Common myeloid progenitor, CD34-positive (primary cell): ENCODE data around the gene AGPS.
A peak's percentile ranks its signal among the peaks of the same experiment; 100 is the strongest.
"Not testable (repeated sequence)": the region's sequence is repeated elsewhere in the genome, so short reads cannot be mapped to it uniquely, and the experiment has no call there.

Experiments used
- CTCF ChIA-PET: fragments of 350-600 bp; sonication (Branson Sonifier 250); formaldehyde crosslinking; loops from one replicate; lab custom pipeline; 2021; ENCODE audit warnings: antibody characterized with exemption; lab: Charles Lee
- POLR2A ChIA-PET: fragments of 350-600 bp; sonication (Branson Sonifier 250); formaldehyde crosslinking; loops from one replicate; lab custom pipeline; 2021; ENCODE audit warnings: antibody characterized with exemption; lab: Charles Lee
- DNase-seq, 3 donors: peaks; one replicate each; pipeline versions ENCODE4 v3.0.0 to v3.0.0-alpha.2; 2013
- H3K27ac ChIP-seq, 2 experiments: 1 replicate in 1 of 2; 2 replicates in 1 of 2; pipeline ENCODE4 v1.7.0; 2013; ENCODE audit warnings: inconsistent platforms in 2 of 2, low read length in 2 of 2, mild to moderate bottlenecking in 2 of 2, low read depth in 1 of 2, moderate library complexity in 1 of 2; ENCODE audit not compliant: severe bottlenecking in 2 of 2, insufficient read depth in 1 of 2, poor library complexity in 1 of 2
- H3K27me3 ChIP-seq, 5 experiments: replicated peaks in 2 of 5; 1 replicate in 3 of 5; 2 replicates in 2 of 5; pipeline versions ENCODE4 v1.6.1 to v1.7.0; 2013; ENCODE audit warnings: low read length in 4 of 5, mild to moderate bottlenecking in 2 of 5, moderate library complexity in 2 of 5, inconsistent platforms in 1 of 5; ENCODE audit not compliant: insufficient read depth in 5 of 5, control insufficient read depth in 4 of 5
- H3K36me3 ChIP-seq, 4 experiments: 1 replicate in 2 of 4; 2 replicates in 2 of 4; pipeline versions ENCODE4 v1.6.1 to v1.7.0; 2013; ENCODE audit warnings: low read length in 3 of 4, control low read depth in 1 of 4, mild to moderate bottlenecking in 1 of 4; ENCODE audit not compliant: control insufficient read depth in 4 of 4, insufficient read depth in 4 of 4
- H3K4me1 ChIP-seq, 4 experiments: 1 replicate in 3 of 4; 2 replicates in 1 of 4; pipeline versions ENCODE4 v1.6.1 to v1.7.1; 2013; ENCODE audit warnings: low read length in 3 of 4, mild to moderate bottlenecking in 3 of 4, control low read depth in 1 of 4, inconsistent platforms in 1 of 4, moderate library complexity in 1 of 4; ENCODE audit not compliant: control insufficient read depth in 4 of 4, insufficient read depth in 4 of 4; ENCODE audit errors: control extremely low read depth in 1 of 4
- H3K4me3 ChIP-seq, 7 experiments: 1 replicate in 4 of 7; 2 replicates in 3 of 7; pipeline versions ENCODE4 v1.5.1 to v1.7.0; 2013; ENCODE audit warnings: mild to moderate bottlenecking in 7 of 7, low read length in 6 of 7, moderate library complexity in 6 of 7, inconsistent platforms in 2 of 7, low read depth in 2 of 7, control low read depth in 1 of 7; ENCODE audit not compliant: insufficient read depth in 4 of 7, control insufficient read depth in 1 of 7; ENCODE audit errors: extremely low read depth in 1 of 7
- H3K9me3 ChIP-seq, 5 experiments: 1 replicate in 4 of 5; 2 replicates in 1 of 5; pipeline versions ENCODE4 v1.6.1 to v1.7.1; 2013; ENCODE audit warnings: low read length in 4 of 5, mild to moderate bottlenecking in 2 of 5, inconsistent platforms in 1 of 5, low read depth in 1 of 5, moderate library complexity in 1 of 5; ENCODE audit not compliant: control insufficient read depth in 4 of 5, insufficient read depth in 2 of 5; ENCODE audit errors: control extremely low read depth in 1 of 5
- WGBS: methylation state at CpG from one replicate; pipeline ENCODE4 v1.1.5; 2013; ENCODE audit not compliant: insufficient coverage; 5-methylcytosine and 5-hydroxymethylcytosine counted together

AGPS gene

DNA sequence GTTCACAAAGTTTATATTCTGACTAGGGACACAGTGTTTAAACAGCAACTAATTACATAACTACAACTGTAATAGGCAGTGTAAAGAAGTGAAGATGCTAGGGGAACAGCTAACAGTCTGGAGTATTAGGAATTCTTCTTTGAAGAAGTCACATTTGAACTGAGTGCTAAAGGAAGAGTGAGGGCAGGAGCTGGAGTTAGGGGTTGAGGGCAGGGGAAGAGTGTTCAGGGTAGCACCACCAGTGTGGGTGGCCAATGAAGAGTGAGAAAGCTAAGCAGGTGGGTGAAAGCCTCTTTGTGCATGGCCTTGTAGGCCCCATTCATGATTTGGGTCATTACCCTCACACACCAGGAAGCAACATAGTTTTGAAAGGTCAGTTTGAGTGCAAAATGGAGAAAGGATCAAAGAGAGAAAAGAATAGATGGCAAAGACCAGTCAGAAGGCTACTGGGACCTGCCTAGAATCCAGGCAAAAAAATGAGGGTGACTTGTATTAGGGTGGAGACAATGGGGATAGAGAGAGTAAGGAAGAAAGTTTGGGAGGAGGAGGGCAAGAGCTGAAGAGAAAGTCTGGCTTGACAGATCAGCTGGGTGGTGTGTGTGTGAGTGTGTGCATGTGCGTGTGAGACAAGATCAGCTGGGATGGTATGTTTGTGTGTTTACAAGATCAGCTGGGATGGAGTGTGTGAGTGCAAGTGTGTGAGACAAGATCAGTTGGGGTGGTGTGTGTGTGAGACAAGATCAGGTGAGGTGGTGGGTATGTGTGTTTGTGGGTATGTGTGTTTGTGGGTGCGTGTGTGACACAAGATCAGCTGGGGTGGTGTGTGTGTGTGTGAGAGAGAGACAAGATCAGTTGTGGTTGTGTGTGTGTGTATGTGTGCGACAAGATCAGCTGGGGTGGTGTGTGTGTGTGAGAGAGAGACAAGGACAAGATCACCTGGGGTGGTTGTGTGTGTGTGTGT, 43.6 kb upstream of the AGPS start:
- POLR2A ChIA-PET = interaction anchor here (0.7 kb wide), 1 partner anchor 67 kb away, joined by 3 read pairs; no protein-coding TSS in a partner anchor
- peak overlapping the region; percentile 46 to 69 for H3K27ac ChIP-seq
- H3K9me3 ChIP-seq = no peaks in the 10 kb centered on the region
- peak overlapping the region in 2 of 7 experiments; percentile 17 to 20 for H3K4me3 ChIP-seq
- 89% methylated on average over 3 of the region's 3 CpGs for WGBS
- peaks cover 36 to 75% (median 57%) of the 10 kb centered on the region in 4 experiments for H3K4me1 ChIP-seq
- CTCF ChIA-PET = interaction anchor here (0.5 to 11.0 kb wide), 10 partner anchors 9 to 84 kb away, joined by 3 to 90 read pairs (median 3); no protein-coding TSS in a partner anchor
- no peaks in the 10 kb centered on the region for H3K27me3 ChIP-seq
- no peak for DNase-seq
- H3K36me3 ChIP-seq = no peaks in the 10 kb centered on the region

DNA sequence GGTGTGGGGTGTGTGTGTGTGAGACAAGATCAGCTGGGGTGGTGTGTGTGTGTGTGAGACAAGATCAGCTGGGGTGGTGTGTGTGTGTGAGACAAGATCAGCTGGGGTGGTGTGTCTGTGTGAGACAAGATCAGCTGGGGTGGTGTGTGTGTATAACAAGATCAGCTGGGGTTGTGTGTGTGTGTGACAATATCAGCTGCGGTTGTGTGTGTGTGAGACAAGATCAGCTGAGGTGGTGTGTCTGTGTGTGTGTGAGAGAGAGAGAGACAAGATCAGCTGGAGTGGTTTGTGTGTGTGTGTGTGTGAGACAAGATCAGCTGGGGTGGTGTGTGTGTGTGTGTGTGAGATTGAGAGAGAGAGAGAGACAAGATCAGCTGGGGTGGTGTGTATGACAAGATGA, 41.9 kb upstream of the AGPS start:
- ChIA-PET POLR2A (interaction anchor here (0.7 kb wide), 1 partner anchor 12 kb away, joined by 4 read pairs; no protein-coding TSS in a partner anchor), CTCF (interaction anchor here (0.9 to 11.0 kb wide), 5 partner anchors 9 to 187 kb away, joined by 3 to 90 read pairs (median 3); no protein-coding TSS in a partner anchor)
- H3K4me3 ChIP-seq, H3K36me3 ChIP-seq, H3K9me3 ChIP-seq, H3K27me3 ChIP-seq, DNase-seq: not testable (repeated sequence)
- peaks cover 36 to 81% (median 59%) of the 10 kb centered on the region in 4 experiments for H3K4me1 ChIP-seq
- 71% methylated on average over 1 of the region's 1 CpG for WGBS
- H3K27ac ChIP-seq = peak overlapping the region; percentile 36 to 57

DNA sequence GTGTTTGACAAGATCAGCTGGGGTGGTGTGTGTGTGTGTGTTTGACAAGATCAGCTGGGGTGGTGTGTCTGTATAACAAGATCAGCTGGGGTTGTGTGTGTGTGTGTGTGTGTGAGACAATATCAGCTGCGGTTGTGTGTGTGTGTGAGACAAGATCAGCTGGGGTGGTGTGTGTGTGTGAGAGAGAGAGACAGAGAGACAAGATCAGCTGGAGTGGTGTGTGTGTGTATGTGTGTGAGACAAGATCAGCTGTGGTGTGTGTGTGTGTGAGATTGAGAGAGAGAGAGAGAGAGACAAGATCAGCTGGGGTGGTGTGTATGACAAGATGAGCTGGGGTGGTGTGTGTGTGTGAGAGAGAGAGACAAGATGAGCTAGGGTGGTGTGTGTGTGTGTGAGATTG, 41.5 kb upstream of the AGPS start:
- DNase-seq, POLR2A ChIA-PET, H3K9me3 ChIP-seq, H3K36me3 ChIP-seq, H3K4me3 ChIP-seq, H3K27me3 ChIP-seq: not testable (repeated sequence)
- CTCF ChIA-PET = interaction anchor here (1.1 to 11.0 kb wide), 3 partner anchors 14 to 187 kb away, joined by 3 to 90 read pairs (median 3); no protein-coding TSS in a partner anchor
- Histone ChIP-seq H3K27ac (peak overlapping the region; percentile 36 to 57), H3K4me1 (peaks cover 36 to 82% (median 59%) of the 10 kb centered on the region in 4 experiments)
- WGBS = no CpG with 5 or more reads among the region's 1 CpG

DNA sequence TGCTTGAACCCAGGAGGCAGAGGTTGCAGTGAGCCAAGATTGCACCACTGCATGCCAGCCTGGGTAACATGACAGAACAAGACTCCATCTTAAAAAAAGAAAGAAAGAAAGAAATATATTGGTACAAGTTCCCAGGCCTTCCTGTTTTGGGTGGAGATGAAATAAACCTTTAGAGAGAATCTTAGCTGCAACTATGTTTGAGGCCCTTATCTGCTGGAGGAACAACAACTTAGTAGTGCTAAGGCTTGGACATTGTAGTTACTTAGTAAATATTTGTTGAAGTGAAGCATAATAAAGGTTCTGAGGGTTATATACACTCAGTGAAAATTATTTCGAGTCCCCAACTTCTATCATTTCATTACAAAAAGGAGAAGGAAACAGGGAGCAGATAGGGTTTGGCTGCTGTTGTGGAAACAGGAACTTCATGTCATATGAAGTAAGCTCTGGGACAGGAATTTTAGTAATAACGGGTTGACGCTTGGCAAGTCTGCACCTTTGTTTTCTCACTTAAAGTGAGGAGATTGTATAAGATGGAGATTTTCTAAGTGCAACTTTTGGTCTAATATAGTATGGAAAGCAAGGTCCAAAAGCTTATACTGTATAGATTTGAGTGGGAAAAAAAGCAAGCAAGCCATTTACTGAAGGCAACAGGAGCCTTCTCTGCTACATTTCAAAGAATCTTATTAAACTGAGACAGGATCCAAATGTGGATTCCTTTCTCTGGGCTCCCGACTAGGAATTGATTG, 40.0 kb upstream of the AGPS start:
- DNase-seq = peak; percentile 60 to 71 (median 63)
- no peaks in the 10 kb centered on the region for H3K36me3 ChIP-seq
- H3K9me3 ChIP-seq = no peaks in the 10 kb centered on the region
- POLR2A ChIA-PET = no interaction called here
- H3K4me1 ChIP-seq = peaks cover 24 to 69% (median 56%) of the 10 kb centered on the region in 4 experiments
- CTCF ChIA-PET = interaction anchor here (0.9 to 11.0 kb wide), 5 partner anchors 14 to 63 kb away, joined by 3 to 90 read pairs (median 4); no protein-coding TSS in a partner anchor
- H3K4me3 ChIP-seq = peak overlapping the region in 4 of 7 experiments; percentile 2 to 55 (median 38)
- 4% methylated on average over 3 of the region's 4 CpGs for WGBS
- no peaks in the 10 kb centered on the region for H3K27me3 ChIP-seq
- peak overlapping the region; percentile 51 to 73 for H3K27ac ChIP-seq

DNA sequence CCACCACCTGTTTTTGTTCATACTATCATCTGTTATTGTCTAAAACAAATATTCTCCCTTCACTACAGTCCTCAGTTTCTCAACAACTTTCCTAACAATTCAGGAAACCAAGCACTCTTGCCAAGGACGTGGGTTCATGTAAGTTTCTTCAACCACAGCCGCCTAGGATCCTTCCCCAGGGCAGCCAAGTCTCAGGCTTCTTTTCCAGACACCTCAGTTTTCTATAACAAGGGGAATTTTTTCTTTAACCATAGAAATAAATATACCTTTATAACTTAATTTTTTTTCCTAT, 39.4 kb upstream of the AGPS start:
- WGBS = no CpG with 5 or more reads among the region's 2 CpGs
- no peaks in the 10 kb centered on the region for H3K9me3 ChIP-seq
- no peaks in the 10 kb centered on the region for H3K27me3 ChIP-seq
- H3K36me3 ChIP-seq = no peaks in the 10 kb centered on the region
- CTCF ChIA-PET = interaction anchor here (1.1 to 11.0 kb wide), 2 partner anchors 16 to 63 kb away, joined by 4 to 90 read pairs; no protein-coding TSS in a partner anchor
- H3K27ac ChIP-seq = peak overlapping the region; percentile 51 to 73
- H3K4me3 ChIP-seq = peak overlapping the region in 4 of 7 experiments; percentile 2 to 55 (median 30)
- no peak for DNase-seq
- POLR2A ChIA-PET = no interaction called here
- peaks cover 20 to 64% (median 51%) of the 10 kb centered on the region in 4 experiments for H3K4me1 ChIP-seq

- H3K27me3 ChIP-seq, DNase-seq, H3K9me3 ChIP-seq, POLR2A ChIA-PET, H3K36me3 ChIP-seq, H3K4me3 ChIP-seq, H3K27ac ChIP-seq: not testable (repeated sequence)
- CTCF ChIA-PET = interaction anchor here (11.0 kb wide), 1 partner anchor 17 kb away, joined by 90 read pairs; no protein-coding TSS in a partner anchor
- 100% methylated on average over 1 of the region's 3 CpGs for WGBS
- peaks cover 11 to 57% (median 39%) of the 10 kb centered on the region in 4 experiments for H3K4me1 ChIP-seq
Observed at GRCh38 chr2:177354541-177354940, 38.0 kb upstream of the AGPS start.
